Body of pancreas (tissue), 4 donors: ENCODE results near the gene RHBDD3.

Source experiments
- CTCF ChIP-seq, 7 experiments: fragments of 450-650 bp in 4 of 7; fragments of 200-600 bp in 3 of 7; sonication (generic) in 3 of 7; IDR thresholded peaks; one replicate each; pipeline ENCODE4 v1.5.1; 2016 to 2019; ENCODE audit warnings: antibody characterized with exemption in 7 of 7
- POLR2A ChIP-seq, 3 donors: fragments of 450-650 bp; IDR thresholded peaks; one replicate each; pipeline ENCODE4 v1.6.1; 2016; ENCODE audit warnings: antibody characterized with exemption in 3 of 3, mild to moderate bottlenecking in 2 of 3

- TF ChIP-seq CTCF (IDR thresholded peaks at IDR 0.05) (no peak), POLR2A (IDR thresholded peaks at IDR 0.05) (no peak)
Measured at GRCh38 chr22:29216011-29216872, 51.5 kb downstream of the RHBDD3 start.
